ENCODE data around the gene RACK1. TPM values are rescaled to one million over a fixed set of nuclear protein-coding genes. Genes with fewer than 3 reads are reported as not detected.
A peak's percentile ranks its signal among the peaks of the same experiment; 100 is the strongest.

RACK1 gene
- total RNA-seq, 2 experiments from 2014 or later: 2,077 to 5,614 TPM

DNA sequence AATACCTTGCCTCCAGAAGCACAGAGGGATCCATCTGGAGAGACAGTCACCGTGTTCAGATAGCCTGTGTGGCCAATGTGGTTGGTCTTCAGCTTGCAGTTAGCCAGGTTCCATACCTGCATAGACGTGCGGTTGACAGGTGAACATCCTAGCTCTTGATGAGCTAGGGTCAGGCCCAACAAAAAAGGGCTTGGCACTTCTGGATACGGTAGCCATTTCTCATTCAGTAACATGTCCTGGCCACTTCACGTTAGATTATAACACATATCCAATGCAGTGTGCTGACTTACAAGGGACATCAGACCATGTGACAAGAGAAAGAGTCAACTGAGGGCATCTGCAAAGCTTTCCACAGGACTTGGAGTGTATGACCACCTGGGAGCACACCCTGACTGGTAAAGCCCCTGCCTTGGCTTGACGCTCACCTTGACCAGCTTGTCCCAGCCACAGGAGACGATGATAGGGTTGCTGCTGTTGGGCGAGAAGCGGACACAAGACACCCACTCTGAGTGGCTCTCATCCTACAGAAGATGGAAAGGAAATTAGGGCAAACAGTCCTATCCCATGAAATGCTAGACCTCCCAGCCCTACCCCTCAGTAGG is 4.5 kb downstream of the RACK1 start:
- H2AFZ ChIP-seq (ENCODE audit: low read length): no peak overlapping the region
- no peaks in the 10 kb centered on the region for H3K9me2 ChIP-seq (ENCODE audit: insufficient read depth, low read length)
- peaks cover 50% of the 10 kb centered on the region for H4K20me1 ChIP-seq (ENCODE audit: insufficient read depth, low read length)
- H3K4me1 ChIP-seq (ENCODE audit: insufficient read depth, low read length, poor library complexity, severe bottlenecking): peaks cover 21% of the 10 kb centered on the region
- ChIA-PET POLR2A (interaction anchor here (0.9 kb wide), 1 partner anchor 12 kb away, joined by 3 read pairs; no protein-coding TSS in a partner anchor), CTCF (ENCODE audit: unreplicated experiment) (interaction anchor here (0.6 kb wide), 1 partner anchor 42 kb away, joined by 4 read pairs; no protein-coding TSS in a partner anchor)
- peaks cover 58% of the 10 kb centered on the region for H3K79me2 ChIP-seq (ENCODE audit: insufficient read depth, low read depth, low read length)
- no peak for DNase-seq (ENCODE audit: low spot score)
- TF ChIP-seq, protein P1, sequence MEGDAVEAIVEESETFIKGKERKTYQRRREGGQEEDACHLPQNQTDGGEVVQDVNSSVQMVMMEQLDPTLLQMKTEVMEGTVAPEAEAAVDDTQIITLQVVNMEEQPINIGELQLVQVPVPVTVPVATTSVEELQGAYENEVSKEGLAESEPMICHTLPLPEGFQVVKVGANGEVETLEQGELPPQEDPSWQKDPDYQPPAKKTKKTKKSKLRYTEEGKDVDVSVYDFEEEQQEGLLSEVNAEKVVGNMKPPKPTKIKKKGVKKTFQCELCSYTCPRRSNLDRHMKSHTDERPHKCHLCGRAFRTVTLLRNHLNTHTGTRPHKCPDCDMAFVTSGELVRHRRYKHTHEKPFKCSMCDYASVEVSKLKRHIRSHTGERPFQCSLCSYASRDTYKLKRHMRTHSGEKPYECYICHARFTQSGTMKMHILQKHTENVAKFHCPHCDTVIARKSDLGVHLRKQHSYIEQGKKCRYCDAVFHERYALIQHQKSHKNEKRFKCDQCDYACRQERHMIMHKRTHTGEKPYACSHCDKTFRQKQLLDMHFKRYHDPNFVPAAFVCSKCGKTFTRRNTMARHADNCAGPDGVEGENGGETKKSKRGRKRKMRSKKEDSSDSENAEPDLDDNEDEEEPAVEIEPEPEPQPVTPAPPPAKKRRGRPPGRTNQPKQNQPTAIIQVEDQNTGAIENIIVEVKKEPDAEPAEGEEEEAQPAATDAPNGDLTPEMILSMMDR (conservative IDR thresholded peaks at IDR 0.05; ENCODE audit: low read length): no peak
- TF ChIP-seq EZH2phosphoT487 (IDR thresholded peaks at IDR 0.05; ENCODE audit: borderline replicate concordance, low read depth, low read length): no peak
- H3K27ac ChIP-seq (ENCODE audit: low read depth, low read length, poor library complexity, severe bottlenecking): no peak overlapping the region
- peak overlapping the region; percentile 6; the same call in 1 of the 2 replicates for H3K4me2 ChIP-seq (ENCODE audit: low read length)
- no peaks in the 10 kb centered on the region for H3K9me3 ChIP-seq (ENCODE audit: low read length)
- intact Hi-C loops (cut with micrococcal nuclease; ENCODE audit: unreplicated experiment): no loop called here
- peaks cover 94% of the 10 kb centered on the region for H3K36me3 ChIP-seq (ENCODE audit: insufficient read depth, low read length)
- BruUV-seq (replicated peaks): no TSS peak
- no peak overlapping the region for H3K4me3 ChIP-seq (ENCODE audit: low read depth, low read length, poor library complexity, severe bottlenecking)

DNA sequence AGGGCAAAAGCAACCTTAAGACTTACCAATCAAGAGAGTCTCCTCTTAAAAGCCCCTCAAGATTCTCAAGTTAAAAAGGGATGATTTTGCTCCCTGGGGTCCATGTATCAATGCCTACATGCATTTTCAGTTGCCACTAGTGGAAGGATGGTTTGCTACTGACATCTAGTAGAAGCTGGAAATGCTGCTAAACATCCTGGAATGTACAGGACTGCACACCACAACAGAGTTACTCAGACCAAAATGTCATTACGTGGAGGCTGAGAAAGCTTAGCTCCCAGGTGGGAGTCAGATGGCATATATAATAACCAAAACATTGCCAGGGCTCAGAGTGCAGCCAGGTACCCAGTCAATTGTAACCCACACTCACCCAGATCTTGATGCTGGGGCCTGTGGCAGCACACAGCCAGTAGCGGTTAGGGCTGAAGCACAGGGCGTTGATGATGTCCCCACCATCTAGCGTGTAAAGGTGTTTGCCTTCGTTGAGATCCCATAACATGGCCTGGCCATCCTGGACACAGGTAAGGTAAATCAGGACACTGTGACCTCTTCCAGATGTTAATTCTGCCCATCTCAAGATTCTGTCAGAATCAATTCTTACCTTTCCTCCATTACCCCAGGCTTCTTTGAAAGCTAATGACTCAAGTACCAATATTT is 5.8 kb downstream of the RACK1 start:
- POLR2A ChIA-PET: interaction anchor here (0.7 kb wide), 1 partner anchor 173 kb away, joined by 4 read pairs; no protein-coding TSS in a partner anchor
- no peak for TF ChIP-seq EZH2phosphoT487 (IDR thresholded peaks at IDR 0.05; ENCODE audit: borderline replicate concordance, low read depth, low read length)
- TF ChIP-seq, protein P1 (conservative IDR thresholded peaks at IDR 0.05; ENCODE audit: low read length): no peak
- Histone ChIP-seq H3K4me3 (ENCODE audit: low read depth, low read length, poor library complexity, severe bottlenecking) (no peak overlapping the region), H3K4me2 (ENCODE audit: low read length) (no peak overlapping the region), H3K9me2 (ENCODE audit: insufficient read depth, low read length) (no peaks in the 10 kb centered on the region), H3K4me1 (ENCODE audit: insufficient read depth, low read length, poor library complexity, severe bottlenecking) (peaks cover 21% of the 10 kb centered on the region), H3K36me3 (ENCODE audit: insufficient read depth, low read length) (peaks cover 98% of the 10 kb centered on the region), H3K79me2 (ENCODE audit: insufficient read depth, low read depth, low read length) (peaks cover 49% of the 10 kb centered on the region), H3K27ac (ENCODE audit: low read depth, low read length, poor library complexity, severe bottlenecking) (no peak overlapping the region), H2AFZ (ENCODE audit: low read length) (no peak overlapping the region), H3K9me3 (ENCODE audit: low read length) (no peaks in the 10 kb centered on the region), H4K20me1 (ENCODE audit: insufficient read depth, low read length) (peaks cover 46% of the 10 kb centered on the region)
- no TSS peak for BruUV-seq (replicated peaks)
- CTCF ChIA-PET (ENCODE audit: unreplicated experiment): no interaction called here
- intact Hi-C loops (cut with micrococcal nuclease; ENCODE audit: unreplicated experiment): no loop called here
- DNase-seq (ENCODE audit: low spot score): no peak
